ENCODE results near the gene VILL.

DNA sequence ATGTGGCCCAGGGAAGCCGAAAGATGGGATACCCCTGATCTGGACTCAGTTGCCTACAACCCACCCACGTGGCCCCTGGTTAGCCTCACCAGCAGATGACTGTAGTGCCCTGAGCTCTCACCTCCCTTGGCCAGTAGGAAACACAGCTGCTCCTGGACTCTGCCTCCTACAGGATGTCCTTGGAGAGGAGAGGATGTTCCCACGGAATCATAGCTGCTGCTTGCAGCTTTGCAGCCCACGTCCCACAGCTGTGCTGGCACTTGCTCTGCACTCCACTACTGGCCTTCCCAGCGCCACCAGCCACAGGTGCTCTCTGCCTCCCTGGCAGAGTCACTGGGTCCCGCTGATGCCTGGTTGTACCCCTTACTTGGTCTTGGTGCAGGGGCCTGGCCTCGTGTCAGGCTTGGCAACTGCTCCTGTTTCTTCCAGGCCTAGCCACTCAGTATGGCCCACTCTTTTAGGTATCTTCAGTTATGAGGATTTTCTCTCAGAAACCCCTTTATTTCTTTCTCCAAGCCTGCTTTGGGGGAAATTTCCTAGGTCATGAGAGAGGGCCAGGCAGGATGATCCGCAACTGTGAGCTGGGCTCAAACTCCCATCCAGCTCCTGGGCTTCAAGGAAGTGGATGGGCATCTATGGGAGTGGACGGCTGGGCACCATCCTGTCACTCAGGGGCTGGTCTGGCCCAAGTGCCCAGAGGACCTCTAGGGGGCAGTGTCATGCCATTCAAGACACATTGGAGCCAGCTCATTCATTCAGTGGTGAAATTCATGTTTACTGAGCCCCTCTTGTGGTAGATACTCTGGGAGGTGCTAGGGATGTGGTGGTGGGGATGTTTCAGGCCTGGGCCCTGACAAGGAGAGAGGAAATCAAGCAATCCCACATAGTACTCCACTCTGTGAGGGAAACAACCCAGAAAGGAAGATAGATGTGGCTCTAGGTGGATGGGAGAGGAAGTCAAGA, 16.2 kb upstream of the VILL start:
- no peak for TF ChIP-seq GATA2 (IDR thresholded peaks at IDR 0.05; ENCODE audit: low read depth, low read length)
- TF ChIP-seq GATA3 (IDR thresholded peaks at IDR 0.05; ENCODE audit: low read depth, low read length) = no peak

Measured in SH-SY5Y (cell line).